HG03521 (cell line): ENCODE results near the gene IVNS1ABP.
A peak's percentile ranks its signal among the peaks of the same experiment; 100 is the strongest.
"Not testable (repeated sequence)": the region's sequence is repeated elsewhere in the genome, so short reads cannot be mapped to it uniquely, and the experiment has no call there.

Experiments used
- ATAC-seq: cut with Tn5 transposase; IDR thresholded peaks from one replicate; pipeline ENCODE4 v1.9.1; 2021; ENCODE audit warnings: mild to moderate bottlenecking, moderate library complexity; ENCODE audit not compliant: unreplicated experiment

The IVNS1ABP gene

GRCh38 chr1:185337246-185337645, 20.2 kb upstream of the IVNS1ABP start:
- ATAC-seq, result no peak

GRCh38 chr1:185334182-185334581, 17.1 kb upstream of the IVNS1ABP start:
- ATAC-seq, result no peak

- ATAC-seq, result no peak
Observed at GRCh38 chr1:185328255-185328654, 11.2 kb upstream of the IVNS1ABP start.

DNA sequence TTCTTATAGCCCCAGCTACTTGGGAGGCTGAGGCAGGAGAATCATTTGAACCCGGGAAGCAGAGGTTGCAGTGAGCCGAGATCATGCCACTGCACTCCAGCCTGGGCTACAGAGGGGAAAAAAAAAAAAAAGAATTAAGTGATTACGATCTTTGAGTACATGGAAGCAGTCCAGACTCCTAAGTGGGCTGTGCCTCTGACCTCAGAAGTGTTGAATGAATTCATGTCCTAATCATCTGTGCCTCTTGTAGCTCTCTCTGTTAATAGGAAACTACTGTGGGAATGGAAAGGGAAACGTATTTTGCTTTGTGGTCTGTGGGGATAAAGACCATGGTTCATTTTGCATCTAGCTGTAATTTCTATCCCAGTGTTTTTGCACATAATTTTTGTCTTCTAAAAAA, 8.4 kb upstream of the IVNS1ABP start:
- no peak for ATAC-seq

DNA sequence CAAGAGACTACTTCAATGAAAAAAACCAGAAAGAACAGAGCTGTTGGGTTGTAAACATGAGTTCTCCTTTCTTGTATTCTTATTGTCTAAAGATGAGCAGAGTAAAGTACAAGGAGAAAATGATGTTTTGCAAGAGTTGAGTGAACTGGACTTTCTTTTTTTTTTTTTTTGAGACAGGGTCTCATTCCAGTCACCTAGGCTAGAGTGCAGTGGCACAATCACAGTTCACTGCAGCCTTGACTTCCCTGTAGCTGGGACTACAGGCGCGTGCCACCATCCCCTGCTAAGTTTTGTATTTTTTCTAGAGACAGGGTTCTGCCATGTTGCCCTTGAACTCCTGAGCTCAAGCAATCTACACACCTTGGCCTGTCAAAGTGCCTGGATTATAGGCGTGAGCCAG, 7.1 kb upstream of the IVNS1ABP start:
- no peak for ATAC-seq

GRCh38 chr1:185322636-185323035, 5.6 kb upstream of the IVNS1ABP start:
- no peak for ATAC-seq

- not testable (repeated sequence) for ATAC-seq
Observed at GRCh38 chr1:185321653-185322221, 4.7 kb upstream of the IVNS1ABP start.

GRCh38 chr1:185321104-185321503, 4.1 kb upstream of the IVNS1ABP start:
- ATAC-seq, result not testable (repeated sequence)

GRCh38 chr1:185319139-185319475, 2.1 kb upstream of the IVNS1ABP start:
- ATAC-seq, result no peak

GRCh38 chr1:185318431-185319138, 1.5 kb upstream of the IVNS1ABP start:
- ATAC-seq, result no peak

- peak; percentile 38 for ATAC-seq
Observed at GRCh38 chr1:185317886-185318310, 855 bp upstream of the IVNS1ABP start.

DNA sequence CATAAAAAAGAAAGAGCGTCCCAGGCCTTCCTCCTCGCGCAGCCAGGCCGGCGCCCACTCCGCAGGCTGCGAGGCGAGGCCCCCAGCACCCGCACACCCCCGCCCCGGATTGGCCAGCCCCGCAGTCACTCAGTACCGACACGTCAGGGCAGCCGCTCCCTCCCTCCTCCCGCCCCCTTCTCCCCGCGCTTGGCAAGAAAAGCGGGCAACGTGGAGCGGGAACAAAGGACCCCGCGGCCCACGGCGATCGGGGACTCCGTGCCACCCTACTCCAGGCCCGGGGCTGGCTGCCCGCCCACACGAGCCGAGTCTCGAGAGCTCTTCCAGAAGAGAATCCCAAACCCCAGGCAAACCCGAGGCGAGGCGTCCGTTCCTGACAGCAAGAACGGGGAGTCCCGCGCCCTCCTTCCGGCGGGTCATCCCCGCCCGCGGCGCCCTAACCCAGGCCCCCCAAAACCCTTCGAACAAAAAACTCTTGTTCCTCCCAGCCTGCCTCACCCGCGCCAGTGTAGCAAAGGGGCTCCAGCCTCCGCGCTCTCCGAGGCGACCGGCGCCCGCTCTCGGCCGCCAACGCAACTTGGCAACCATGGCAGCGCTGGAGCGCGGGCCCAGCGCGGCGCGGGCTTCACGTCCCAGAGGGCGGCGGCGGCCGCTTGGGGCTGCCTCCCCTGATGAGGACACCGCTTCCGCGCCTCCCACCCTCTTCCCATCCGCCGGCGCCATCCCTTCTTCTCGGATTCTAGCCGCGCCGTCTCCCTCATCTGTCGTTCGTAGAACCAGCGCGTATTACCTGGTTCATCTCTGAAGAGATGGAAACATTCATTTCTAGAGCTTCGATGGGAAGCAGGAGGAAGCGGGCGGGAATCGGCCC, 645 bp downstream of the IVNS1ABP start:
- ATAC-seq, result peak; percentile 47

DNA sequence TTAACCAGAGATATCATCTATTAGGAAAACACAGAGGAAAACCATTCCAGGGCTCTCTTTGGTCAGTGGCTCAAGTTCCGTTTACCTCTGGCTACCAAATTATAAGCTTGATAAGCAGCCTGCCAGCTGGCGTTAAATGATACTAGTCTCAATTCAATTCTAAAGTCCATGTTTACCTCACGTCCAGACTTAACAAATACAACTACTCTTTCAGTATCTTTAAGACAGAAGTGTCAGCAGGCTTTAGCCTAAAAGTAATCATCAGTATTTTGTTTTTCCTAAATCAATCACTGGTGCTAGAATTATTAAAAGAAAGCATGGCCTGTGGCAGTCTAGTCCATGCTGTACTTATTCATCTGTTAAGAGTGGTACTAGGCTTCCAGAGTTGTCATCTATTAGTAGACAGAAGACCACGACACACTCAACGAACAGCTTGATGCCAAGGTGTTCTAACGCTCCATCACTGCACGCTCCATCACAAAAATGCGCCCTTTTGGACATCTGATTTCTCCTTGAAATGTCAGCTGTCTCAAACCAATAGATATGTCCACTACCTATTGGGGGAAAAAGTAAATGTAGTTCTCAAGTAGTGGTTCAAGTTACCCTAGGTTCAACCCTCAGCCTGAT, 1.5 kb downstream of the IVNS1ABP start:
- ATAC-seq, result no peak

DNA sequence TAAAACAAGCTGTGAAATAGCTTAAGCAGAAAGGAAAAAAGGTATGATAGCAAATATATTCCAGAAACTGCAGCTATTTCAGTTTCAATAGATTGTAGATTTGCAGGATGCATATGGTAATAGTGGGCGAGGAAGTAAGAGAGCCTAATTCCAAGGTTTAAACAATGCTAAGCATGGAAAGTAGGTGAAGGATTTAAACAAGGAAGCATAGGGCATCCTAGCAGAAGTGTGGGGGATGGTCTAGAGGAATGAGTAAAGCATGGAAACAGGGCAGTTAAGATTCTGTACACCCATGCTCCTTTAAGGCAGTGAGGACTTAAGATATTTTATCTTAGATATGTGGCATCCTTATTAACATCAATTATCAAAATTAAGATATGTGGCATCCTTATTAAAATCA, 2.6 kb downstream of the IVNS1ABP start:
- no peak for ATAC-seq

DNA sequence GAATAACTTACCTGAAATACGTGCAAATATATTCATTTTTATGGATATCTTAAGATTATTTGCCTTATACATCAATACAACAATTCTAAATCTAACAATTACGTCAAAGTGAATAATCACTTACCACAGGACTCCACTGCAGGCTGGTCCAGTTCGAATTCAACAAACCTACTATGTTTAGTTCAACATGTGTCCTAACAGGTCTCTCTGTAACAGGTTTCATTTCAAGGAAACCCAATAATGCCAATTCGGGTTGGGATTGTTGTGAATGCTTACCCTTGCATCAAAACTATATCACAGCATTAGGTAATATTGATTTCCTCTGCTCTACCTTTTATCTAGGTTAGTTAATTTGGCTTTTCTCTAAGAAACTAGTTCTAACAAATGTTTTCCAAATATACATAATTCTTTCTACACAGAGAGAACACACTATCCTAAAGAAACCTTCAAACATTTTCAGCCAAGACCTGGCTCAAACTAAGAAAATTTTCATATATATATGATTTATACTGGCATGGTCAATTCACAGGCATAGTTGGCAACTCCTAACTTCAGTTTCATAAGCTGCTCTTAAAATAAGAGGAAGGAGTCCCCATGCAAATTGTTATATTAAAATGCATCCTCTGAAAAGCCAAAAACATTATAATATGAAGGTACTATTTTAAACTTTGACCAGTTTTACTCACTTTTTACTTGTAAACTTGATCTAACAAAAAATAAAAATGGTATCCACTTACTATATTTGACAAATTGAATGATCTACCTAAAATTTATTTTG, 4.5 kb downstream of the IVNS1ABP start:
- no peak for ATAC-seq

- ATAC-seq, result no peak
Observed at GRCh38 chr1:185311589-185312225, 5.3 kb downstream of the IVNS1ABP start.

GRCh38 chr1:185309566-185309965, 7.5 kb downstream of the IVNS1ABP start:
- no peak for ATAC-seq

DNA sequence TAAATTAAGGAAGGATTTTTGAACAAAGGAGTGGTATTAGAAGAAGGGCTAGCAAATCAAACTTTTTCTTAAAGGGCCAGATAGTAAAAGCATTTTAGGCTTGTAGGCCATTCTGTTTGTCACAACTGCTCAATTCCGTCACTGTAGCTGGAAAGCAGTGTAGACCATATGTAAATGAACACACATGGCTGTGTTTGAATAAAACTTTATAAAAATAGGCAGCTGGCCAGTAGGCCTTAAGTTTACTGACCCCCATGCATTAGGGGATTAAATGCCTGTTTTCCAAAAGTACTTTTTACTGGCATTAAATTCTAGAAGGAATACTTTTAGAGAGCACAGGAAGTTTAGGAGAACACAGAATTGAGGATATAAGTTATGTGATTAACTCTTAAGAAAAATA, 8.9 kb downstream of the IVNS1ABP start:
- ATAC-seq, result no peak

DNA sequence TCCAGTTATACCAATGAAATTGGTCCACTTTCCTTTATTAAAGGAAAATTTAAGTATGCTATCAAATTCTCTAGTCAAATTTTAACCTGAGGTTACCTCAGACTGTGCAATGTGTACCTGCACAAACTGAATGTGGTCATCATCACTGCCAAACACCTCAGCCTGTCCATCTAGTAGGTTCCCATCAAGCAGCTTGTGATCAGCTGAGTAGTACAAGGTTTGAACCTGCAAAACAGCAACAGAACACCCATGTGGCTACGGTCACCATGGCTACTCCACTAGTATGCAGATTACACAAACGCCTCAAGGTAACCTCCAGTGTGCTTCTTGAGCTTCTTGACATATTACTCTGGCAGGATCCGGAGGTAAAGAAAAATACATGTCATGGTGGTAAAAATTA, 11.6 kb downstream of the IVNS1ABP start:
- ATAC-seq, result no peak

- no peak for ATAC-seq
Observed at GRCh38 chr1:185300152-185300551, 16.9 kb downstream of the IVNS1ABP start.
